Mesenchymal stem cell (in vitro differentiated cells and primary cell): ENCODE data around the gene FLAD1.
A peak's percentile ranks its signal among the peaks of the same experiment; 100 is the strongest.

ENCODE experiments used
- DNase-seq: peaks from one replicate; pipeline ENCODE4 v3.0.0-alpha.2; 2013
- H2AFZ ChIP-seq: one replicate; pipeline ENCODE4 v1.6.1; 2013; ENCODE audit warnings: low read depth, mild to moderate bottlenecking, control low read depth, inconsistent platforms, low read length, moderate library complexity
- H2AK5ac ChIP-seq: 2 replicates; pipeline ENCODE4 v1.6.1; 2013; ENCODE audit warnings: low read length, moderate library complexity, mild to moderate bottlenecking, inconsistent platforms; ENCODE audit not compliant: severe bottlenecking
- H2BK120ac ChIP-seq: one replicate; pipeline ENCODE4 v1.6.1; 2013; ENCODE audit warnings: low read depth, mild to moderate bottlenecking, inconsistent platforms, low read length, moderate library complexity
- H2BK12ac ChIP-seq, 2 experiments: one replicate each; pipeline ENCODE4 v1.6.1; 2013; ENCODE audit warnings: inconsistent platforms in 2 of 2, low read length in 2 of 2, mild to moderate bottlenecking in 2 of 2, moderate library complexity in 2 of 2, control low read depth in 1 of 2
- H2BK15ac ChIP-seq: one replicate; pipeline ENCODE4 v1.6.1; 2013; ENCODE audit warnings: mild to moderate bottlenecking, low read depth, inconsistent platforms; ENCODE audit not compliant: poor library complexity, severe bottlenecking
- H2BK5ac ChIP-seq: 2 replicates; pipeline ENCODE4 v1.6.1; 2013; ENCODE audit warnings: low read depth, mild to moderate bottlenecking, low read length, control low read depth, inconsistent platforms; ENCODE audit not compliant: poor library complexity, severe bottlenecking
- H3K14ac ChIP-seq, 2 experiments: one replicate each; pipeline ENCODE4 v1.6.1; 2013; ENCODE audit warnings: inconsistent platforms in 2 of 2, low read length in 2 of 2, control low read depth in 1 of 2, mild to moderate bottlenecking in 1 of 2, moderate library complexity in 1 of 2
- H3K18ac ChIP-seq, 2 experiments: one replicate each; pipeline ENCODE4 v1.6.1; 2013; ENCODE audit warnings: inconsistent platforms in 2 of 2, low read length in 2 of 2, control low read depth in 1 of 2, low read depth in 1 of 2, mild to moderate bottlenecking in 1 of 2
- H3K23ac ChIP-seq, 2 experiments: one replicate each; pipeline ENCODE4 v1.6.1; 2013; ENCODE audit warnings: inconsistent platforms in 2 of 2, low read length in 2 of 2, mild to moderate bottlenecking in 2 of 2, moderate library complexity in 2 of 2, control low read depth in 1 of 2
- H3K27ac ChIP-seq: 2 replicates; pipeline ENCODE4 v1.5.1; 2013; ENCODE audit warnings: mild to moderate bottlenecking, moderate library complexity, low read length, control low read depth, inconsistent platforms; ENCODE audit not compliant: poor library complexity, severe bottlenecking
- H3K27me3 ChIP-seq, 2 experiments: 2 replicates each; pipeline versions ENCODE4 v1.6.1 to v1.7.0; 2013; ENCODE audit warnings: low read length in 2 of 2, mild to moderate bottlenecking in 2 of 2, moderate library complexity in 2 of 2, control low read depth in 1 of 2, inconsistent platforms in 1 of 2; ENCODE audit not compliant: control insufficient read depth in 1 of 2, insufficient read depth in 1 of 2
- H3K36me3 ChIP-seq, 2 experiments: 2 replicates each; pipeline versions ENCODE4 v1.6.1 to v1.7.0; 2013; ENCODE audit warnings: low read length in 2 of 2, control low read depth in 1 of 2, inconsistent platforms in 1 of 2, low read depth in 1 of 2, mild to moderate bottlenecking in 1 of 2; ENCODE audit not compliant: insufficient read depth in 2 of 2, control insufficient read depth in 1 of 2
- H3K4ac ChIP-seq, 2 experiments: one replicate each; pipeline ENCODE4 v1.6.1; 2013; ENCODE audit warnings: inconsistent platforms in 2 of 2, low read length in 2 of 2, mild to moderate bottlenecking in 2 of 2, moderate library complexity in 2 of 2, control low read depth in 1 of 2, low read depth in 1 of 2
- H3K4me1 ChIP-seq: 2 replicates; pipeline ENCODE4 v1.6.1; 2013; ENCODE audit warnings: low read depth, low read length, control low read depth; ENCODE audit not compliant: control insufficient read depth, insufficient read depth
- H3K4me2 ChIP-seq: 2 replicates; pipeline ENCODE4 v1.6.1; 2013; ENCODE audit warnings: low read length, mild to moderate bottlenecking, inconsistent platforms; ENCODE audit not compliant: poor library complexity, severe bottlenecking
- H3K4me3 ChIP-seq, 2 experiments: 2 replicates each; pipeline versions ENCODE4 v1.5.1 to v1.7.0; 2013; ENCODE audit warnings: low read length in 2 of 2, mild to moderate bottlenecking in 2 of 2, control low read depth in 1 of 2, low read depth in 1 of 2; ENCODE audit not compliant: insufficient read depth in 1 of 2
- H3K79me1 ChIP-seq: replicated peaks from 2 replicates; pipeline ENCODE4 v1.6.1; 2013; ENCODE audit warnings: mild to moderate bottlenecking, control low read depth, low read length, inconsistent platforms; ENCODE audit not compliant: poor library complexity, severe bottlenecking
- H3K9ac ChIP-seq: 2 replicates; pipeline ENCODE4 v1.7.0; 2013; ENCODE audit warnings: mild to moderate bottlenecking, low read length, moderate library complexity
- H3K9me3 ChIP-seq: 2 replicates; pipeline ENCODE4 v1.7.0; 2013; ENCODE audit warnings: mild to moderate bottlenecking, low read length; ENCODE audit not compliant: control insufficient read depth
- H4K8ac ChIP-seq: one replicate; pipeline ENCODE4 v1.6.1; 2013; ENCODE audit warnings: inconsistent platforms, mild to moderate bottlenecking, low read length, moderate library complexity
- H4K91ac ChIP-seq: one replicate; pipeline ENCODE4 v1.6.1; 2013; ENCODE audit warnings: mild to moderate bottlenecking, low read length, inconsistent platforms
- WGBS: methylation state at CpG from one replicate; pipeline ENCODE4 v1.1.7; 2013; ENCODE audit warnings: mixed read lengths; 5-methylcytosine and 5-hydroxymethylcytosine counted together

The FLAD1 gene

DNA sequence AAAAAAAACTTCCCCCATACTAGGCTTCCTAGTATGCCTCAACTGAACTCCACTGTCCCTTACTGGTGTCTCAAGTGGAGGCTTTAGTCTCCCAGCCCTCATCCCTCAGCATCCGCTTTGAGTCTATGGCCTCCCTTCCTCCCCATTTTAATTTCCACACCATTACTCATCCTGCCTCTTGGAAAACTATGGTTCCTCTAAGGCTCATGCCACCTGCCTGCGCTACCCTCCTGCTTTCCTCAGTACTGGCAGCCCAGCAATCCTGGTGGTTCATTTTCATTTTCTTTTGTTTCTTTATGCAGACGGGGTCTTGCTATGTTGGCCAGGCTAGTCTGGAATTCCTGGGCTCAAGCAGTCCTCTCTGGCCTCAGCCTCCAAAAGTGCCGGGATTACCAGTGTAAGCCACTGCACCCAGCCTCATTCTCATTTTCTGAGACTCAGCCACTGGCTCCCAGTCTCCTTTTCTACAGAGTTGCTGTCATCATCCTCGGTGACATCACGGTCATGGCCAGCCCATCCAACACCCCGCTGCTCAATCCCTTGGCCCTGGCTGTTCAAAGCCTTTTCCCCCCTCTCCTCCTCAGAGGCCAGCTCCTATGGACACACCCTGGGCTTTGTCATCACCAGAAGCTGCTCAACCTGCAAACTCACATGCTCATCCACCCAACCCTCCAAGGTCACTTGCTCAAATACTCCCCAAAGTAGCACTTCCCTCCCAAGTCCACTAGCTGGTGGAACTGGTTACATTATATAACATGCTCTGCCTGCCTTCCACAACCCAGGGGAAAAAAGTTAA is 44.3 kb upstream of the FLAD1 start:
- WGBS = 98% methylated on average over 7 of the region's 7 CpGs
- H2BK5ac ChIP-seq = no peak overlapping the region
- H4K8ac ChIP-seq = no peak overlapping the region
- no peak overlapping the region for H3K4ac ChIP-seq
- peaks cover 25% of the 10 kb centered on the region for H3K4me1 ChIP-seq
- H2BK120ac ChIP-seq = no peak overlapping the region
- no peak overlapping the region for H2BK15ac ChIP-seq
- H2AK5ac ChIP-seq = no peak overlapping the region
- H3K4me3 ChIP-seq = no peak overlapping the region
- no peak overlapping the region for H3K4me2 ChIP-seq
- H3K9me3 ChIP-seq = no peaks in the 10 kb centered on the region
- peaks cover 17% of the 10 kb centered on the region for H3K79me1 ChIP-seq
- no peaks in the 10 kb centered on the region for H3K27me3 ChIP-seq
- no peak overlapping the region for H4K91ac ChIP-seq
- H2AFZ ChIP-seq = no peak overlapping the region
- no peak overlapping the region for H3K27ac ChIP-seq
- H3K14ac ChIP-seq = no peak overlapping the region
- no peak overlapping the region for H3K18ac ChIP-seq
- no peak overlapping the region for H3K23ac ChIP-seq
- no peak for DNase-seq
- H2BK12ac ChIP-seq = peak overlapping the region in 1 of 2 experiments; percentile 59
- peaks cover 0 to 8% of the 10 kb centered on the region in 2 experiments for H3K36me3 ChIP-seq
- H3K9ac ChIP-seq = peak overlapping the region; percentile 100

- no peak for DNase-seq
- Histone ChIP-seq H2BK5ac (no peak overlapping the region), H4K91ac (peak overlapping the region; percentile 7), H2BK15ac (no peak overlapping the region), H3K27me3 (no peaks in the 10 kb centered on the region), H3K79me1 (peaks cover 11% of the 10 kb centered on the region), H2AK5ac (no peak overlapping the region), H3K36me3 (peaks cover 7 to 20% of the 10 kb centered on the region in 2 experiments), H3K4me3 (peak overlapping the region in 1 of 2 experiments; percentile 14), H3K9me3 (no peaks in the 10 kb centered on the region), H3K14ac (no peak overlapping the region), H3K4me2 (no peak overlapping the region), H2AFZ (no peak overlapping the region), H3K4me1 (peaks cover 25% of the 10 kb centered on the region), H3K23ac (no peak overlapping the region), H4K8ac (no peak overlapping the region), H3K27ac (no peak overlapping the region), H3K9ac (peak overlapping the region; percentile 18), H3K4ac (no peak overlapping the region), H3K18ac (no peak overlapping the region), H2BK120ac (no peak overlapping the region), H2BK12ac (no peak overlapping the region)
- 50% methylated on average over 1 of the region's 1 CpG for whole genome bisulfite sequencing
Observed at GRCh38 chr1:154940213-154940560, 43.0 kb upstream of the FLAD1 start.

DNA sequence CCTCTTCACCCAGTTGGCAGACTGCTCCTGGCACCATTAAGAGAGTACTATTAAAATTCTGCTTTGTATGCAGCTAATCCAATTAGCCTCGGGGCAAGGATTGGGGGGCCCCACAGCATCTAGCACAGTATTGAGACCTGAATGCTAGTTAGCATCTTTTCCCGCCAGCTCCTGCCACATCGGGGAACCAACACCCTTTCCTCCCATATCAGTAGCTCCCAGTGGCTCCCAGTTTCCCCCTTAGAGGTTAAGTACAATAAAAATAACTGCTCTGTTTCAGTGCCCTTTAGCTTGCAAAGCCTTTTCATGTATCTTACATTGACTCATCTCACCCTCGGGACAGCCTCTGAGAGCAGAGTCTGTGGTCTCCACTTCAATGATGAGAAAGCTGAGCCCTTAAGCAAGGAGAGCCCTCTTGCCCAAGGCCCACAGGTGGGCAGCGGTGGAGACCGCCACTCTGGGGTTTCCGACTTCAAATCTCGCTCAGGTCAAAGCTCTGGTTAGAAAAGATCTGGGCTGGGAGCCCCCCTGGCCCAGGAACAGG is 42.4 kb upstream of the FLAD1 start:
- Histone ChIP-seq H3K4me3 (peak overlapping the region in 1 of 2 experiments; percentile 14), H2BK5ac (no peak overlapping the region), H3K4me2 (no peak overlapping the region), H3K27me3 (no peaks in the 10 kb centered on the region), H3K79me1 (peaks cover 6% of the 10 kb centered on the region), H3K4me1 (peaks cover 24% of the 10 kb centered on the region), H3K9me3 (no peaks in the 10 kb centered on the region), H3K9ac (peak overlapping the region; percentile 18), H2AK5ac (no peak overlapping the region), H2BK12ac (no peak overlapping the region), H3K27ac (no peak overlapping the region), H3K4ac (no peak overlapping the region), H4K91ac (no peak overlapping the region), H3K23ac (no peak overlapping the region), H2AFZ (no peak overlapping the region), H2BK15ac (no peak overlapping the region), H3K18ac (no peak overlapping the region), H3K14ac (no peak overlapping the region), H3K36me3 (peaks cover 12 to 25% of the 10 kb centered on the region in 2 experiments), H2BK120ac (no peak overlapping the region), H4K8ac (no peak overlapping the region)
- 76% methylated on average over 8 of the region's 8 CpGs for WGBS
- no peak for DNase-seq

- Histone ChIP-seq H4K91ac (no peak overlapping the region), H3K9me3 (no peaks in the 10 kb centered on the region)
- WGBS = 63% methylated on average over 3 of the region's 5 CpGs
Observed at GRCh38 chr1:154941333-154942013, 41.7 kb upstream of the FLAD1 start.

More at GRCh38 chr1:154941333-154942013, 41.7 kb upstream of the FLAD1 start:
- Histone ChIP-seq H3K4me2 (no peak overlapping the region), H3K79me1 (no peaks in the 10 kb centered on the region), H2AK5ac (no peak overlapping the region), H2BK120ac (no peak overlapping the region), H4K8ac (no peak overlapping the region), H3K18ac (no peak overlapping the region), H2AFZ (no peak overlapping the region), H3K14ac (peak overlapping the region in 1 of 2 experiments; percentile 57), H3K4me3 (no peak overlapping the region), H3K9ac (peak overlapping the region; percentile 35), H3K4me1 (peaks cover 18% of the 10 kb centered on the region), H3K23ac (no peak overlapping the region), H3K27ac (no peak overlapping the region), H3K4ac (no peak overlapping the region), H3K36me3 (peaks cover 12 to 33% of the 10 kb centered on the region in 2 experiments), H2BK15ac (no peak overlapping the region), H3K27me3 (no peaks in the 10 kb centered on the region), H2BK5ac (no peak overlapping the region), H2BK12ac (no peak overlapping the region)
- DNase-seq = peak; percentile 53
